HepG2 (cell line): ENCODE measurements around the gene OTUD4. TPM values are rescaled to one million over a fixed set of nuclear protein-coding genes. Genes with fewer than 3 reads are reported as not detected.
A peak's percentile ranks its signal among the peaks of the same experiment; 100 is the strongest.

Source experiments
- ARID4A ChIP-seq: sonication (generic); formaldehyde crosslinking; IDR thresholded peaks from 2 replicates; pipeline ENCODE4 v1.5.0; 2020; ENCODE audit warnings: mild to moderate bottlenecking, missing genetic modification reagents, borderline replicate concordance
- BHLHE40 ChIP-seq: IDR thresholded peaks from 2 replicates; pipeline ENCODE4 v1.6.1; 2011; ENCODE audit warnings: low read length, improper control_type of control experiment
- KAT8 ChIP-seq: IDR thresholded peaks from 2 replicates; pipeline ENCODE4 v1.6.1; 2016; ENCODE audit warnings: missing genetic modification reagents, missing compliant biosample characterization
- NR0B2 ChIP-seq: sonication (generic); formaldehyde crosslinking; IDR thresholded peaks from 2 replicates; pipeline ENCODE4 v1.4.0; 2020; ENCODE audit warnings: mild to moderate bottlenecking, missing genetic modification reagents
- REXO4 ChIP-seq: sonication (generic); formaldehyde crosslinking; IDR thresholded peaks from 2 replicates; pipeline ENCODE4 v1.8.0; 2022; ENCODE audit warnings: missing genetic modification reagents, mild to moderate bottlenecking, borderline replicate concordance
- TCF7L2 ChIP-seq: IDR thresholded peaks from 2 replicates; pipeline ENCODE4 v1.6.1; 2011; ENCODE audit warnings: mild to moderate bottlenecking, low read depth, low read length, moderate library complexity
- THYN1 ChIP-seq: sonication (generic); formaldehyde crosslinking; IDR thresholded peaks from 2 replicates; pipeline ENCODE4 v1.8.1; 2023; ENCODE audit warnings: low read depth, mild to moderate bottlenecking, moderate library complexity, missing genetic modification reagents, borderline replicate concordance
- UBTF ChIP-seq: sonication (generic); formaldehyde crosslinking; IDR thresholded peaks from 2 replicates; pipeline ENCODE4 v1.4.0; 2020; ENCODE audit warnings: mild to moderate bottlenecking, missing genetic modification reagents
- USF2 ChIP-seq, 2 experiments: sonication (generic) in 1 of 2; formaldehyde crosslinking in 1 of 2; IDR thresholded peaks; 2 replicates each; pipeline versions ENCODE4 v1.5.1 to v1.6.1; 2011 to 2020; ENCODE audit warnings: borderline replicate concordance in 1 of 2, low read depth in 1 of 2, low read length in 1 of 2, mild to moderate bottlenecking in 1 of 2, missing genetic modification reagents in 1 of 2, moderate library complexity in 1 of 2
- ZBTB33 ChIP-seq: sonication (generic); formaldehyde crosslinking; IDR thresholded peaks from 2 replicates; pipeline ENCODE4 v1.4.0; 2020; ENCODE audit warnings: missing genetic modification reagents
- ZKSCAN5 ChIP-seq: sonication (generic); formaldehyde crosslinking; IDR thresholded peaks from 2 replicates; pipeline ENCODE4 v1.5.1; 2020; ENCODE audit warnings: mild to moderate bottlenecking, missing genetic modification reagents
- ZNF234 ChIP-seq: sonication (generic); formaldehyde crosslinking; conservative IDR thresholded peaks from 2 replicates; pipeline ENCODE4 v1.5.1; 2020; ENCODE audit warnings: mild to moderate bottlenecking, missing genetic modification reagents
- ZNF34 ChIP-seq: sonication (generic); formaldehyde crosslinking; IDR thresholded peaks from 2 replicates; pipeline ENCODE4 v1.4.0; 2020; ENCODE audit warnings: mild to moderate bottlenecking, missing genetic modification reagents, borderline replicate concordance
- ZNF354B ChIP-seq: sonication (generic); formaldehyde crosslinking; IDR thresholded peaks from 2 replicates; pipeline ENCODE4 v1.8.0; 2022; ENCODE audit warnings: mild to moderate bottlenecking, missing genetic modification reagents
- ZNF556 ChIP-seq: sonication (generic); formaldehyde crosslinking; IDR thresholded peaks from 2 replicates; pipeline ENCODE4 v1.4.0; 2020; ENCODE audit warnings: mild to moderate bottlenecking, missing genetic modification reagents, borderline replicate concordance
- ZNF883 ChIP-seq: sonication (generic); formaldehyde crosslinking; IDR thresholded peaks from 2 replicates; pipeline ENCODE4 v1.5.1; 2020; ENCODE audit warnings: mild to moderate bottlenecking, missing genetic modification reagents; ENCODE audit errors: not compliant biosample characterization
- polyA plus RNA-seq, 8 experiments: library from polyadenylated mRNA; depleted of rRNA in 3 of 8; stranded (reverse) in 7 of 8; unstranded in 1 of 8; fragments of >200 nt; fragmentation: Illumina TruSeq in 4 of 8; extraction: Trizol in 4 of 8; gene quantifications; 2 replicates each; pipeline versions ENCODE4 v1.2.1 to v1.2.3, GENCODE V29; 2011 to 2016; ENCODE audit warnings: low read depth in 4 of 8, missing spikeins in 1 of 8, mixed read lengths in 1 of 8; ENCODE audit not compliant: insufficient read depth in 1 of 8
- total RNA-seq, 5 experiments: library from RNA; depleted of rRNA; stranded (reverse); fragments of >200 nt; fragmentation: Illumina TruSeq; extraction: Trizol; gene quantifications; 2 replicates each; pipeline ENCODE4 v1.2.3, GENCODE V29; 2016; ENCODE audit warnings: low read depth in 1 of 5

OTUD4 gene
- total and polyA plus RNA-seq, 2 of the 13 experiments (the other 11 are each of a cell fraction or from before 2014, with no cell fraction given) = 16.1 to 18.0 TPM

GRCh38 chr4:145097821-145098674 is 82.3 kb downstream of the OTUD4 start, which contains the start of the genes ABCE1 and ANAPC10 (continued):
- peak; percentile 91 for TF ChIP-seq ZNF556 (CRISPR knock-in tag)
- TF ChIP-seq UBTF = peak; percentile 86
- TF ChIP-seq REXO4 (CRISPR knock-in tag) = no peak
- TF ChIP-seq KAT8 = peak; percentile 97
- TF ChIP-seq ZKSCAN5 = peak; percentile 26; the same call in 1 of the 2 replicates
- no peak for TF ChIP-seq TCF7L2
- TF ChIP-seq THYN1 (CRISPR knock-in tag) = no peak
- TF ChIP-seq ZNF354B (CRISPR knock-in tag) = no peak
- peak; percentile 97 for TF ChIP-seq ARID4A (CRISPR knock-in tag)
- no peak for TF ChIP-seq ZNF34
- peak; percentile 97 for TF ChIP-seq NR0B2 (CRISPR knock-in tag)
- peak; percentile 19 for TF ChIP-seq ZNF883 (CRISPR knock-in tag)
- TF ChIP-seq ZNF234 (CRISPR knock-in tag) = 0 out of 2 replicates have a peak, but pooled peaks have one; percentile 62
- TF ChIP-seq USF2 (IDR thresholded peaks at IDR 0.05; ENCODE audit: low read depth, low read length) = no peak
- TF ChIP-seq USF2 (CRISPR knock-in tag; IDR thresholded peaks at IDR 0.05; ENCODE audit: borderline replicate concordance) = no peak
- TF ChIP-seq BHLHE40 = peak; percentile 76
- TF ChIP-seq ZBTB33 (CRISPR knock-in tag) = no peak
